T-helper 2 cell (primary cell): ENCODE measurements around the gene KRTAP11-1.

ENCODE experiments used
- DNase-seq, 5 experiments: peaks; one replicate each; pipeline versions ENCODE4 v3.0.0 to v3.0.0-alpha.2; 2012 to 2022
- total RNA-seq, 2 donors: gene quantifications; one replicate each; lab custom pipeline; 2026; lab: John Stamatoyannopoulos, UW

The KRTAP11-1 gene, protein sequence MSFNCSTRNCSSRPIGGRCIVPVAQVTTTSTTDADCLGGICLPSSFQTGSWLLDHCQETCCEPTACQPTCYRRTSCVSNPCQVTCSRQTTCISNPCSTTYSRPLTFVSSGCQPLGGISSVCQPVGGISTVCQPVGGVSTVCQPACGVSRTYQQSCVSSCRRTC
- total RNA-seq: 0 reads per million in 2 donors

DNA sequence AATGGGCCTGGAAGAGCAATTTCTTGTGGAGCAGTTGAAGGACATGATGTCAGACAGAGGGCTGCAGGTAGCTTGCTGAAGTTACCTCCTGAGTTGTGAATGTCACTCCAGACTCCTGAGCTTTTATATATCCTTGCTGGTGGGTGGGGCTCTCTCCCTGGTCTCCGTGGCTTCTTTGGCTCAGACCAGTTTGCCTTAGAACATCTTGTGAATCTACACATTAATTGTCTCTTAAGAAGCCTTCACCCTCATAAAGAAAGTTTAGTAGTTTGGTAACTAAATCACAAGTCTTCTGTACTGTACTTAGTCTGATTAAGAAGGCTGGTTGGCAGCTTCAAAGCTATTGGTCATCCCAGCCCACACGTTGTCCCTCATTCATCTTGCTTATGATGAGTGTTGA lies at the start of gene KRTAP11-1:
TSS of gene KRTAP11-1 (minus strand) at position 101 of the 400 bp plus-strand sequence. CDS start at position 45, 56 bp downstream.
- no peak for DNase-seq

DNA sequence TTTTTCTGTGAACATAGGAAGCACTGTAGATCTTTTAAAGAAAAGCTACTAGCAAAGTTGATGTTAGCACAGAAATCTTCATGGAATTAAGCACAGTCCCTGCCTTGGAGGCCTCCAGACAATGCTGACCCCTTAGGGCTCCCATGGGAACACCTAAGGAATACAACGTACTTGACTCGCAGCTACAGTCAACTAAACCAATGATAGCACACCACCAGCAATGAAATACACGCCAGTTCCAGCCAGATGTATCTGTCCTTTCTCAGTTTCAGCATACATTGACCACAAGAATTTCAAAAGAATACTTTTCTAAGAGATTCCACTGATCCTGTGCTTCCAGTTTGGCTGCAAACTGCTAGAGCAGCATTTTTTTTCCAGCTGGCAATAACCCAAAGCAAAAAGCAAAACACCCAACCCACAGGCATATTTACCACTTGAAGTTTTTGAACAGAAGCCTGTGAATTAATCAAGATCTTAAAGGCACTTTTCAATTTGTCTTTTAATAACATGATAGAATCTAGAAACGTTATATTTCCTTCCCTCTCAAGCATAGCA lies 42.8 kb upstream of the KRTAP11-1 start:
- DNase-seq: no peak

DNA sequence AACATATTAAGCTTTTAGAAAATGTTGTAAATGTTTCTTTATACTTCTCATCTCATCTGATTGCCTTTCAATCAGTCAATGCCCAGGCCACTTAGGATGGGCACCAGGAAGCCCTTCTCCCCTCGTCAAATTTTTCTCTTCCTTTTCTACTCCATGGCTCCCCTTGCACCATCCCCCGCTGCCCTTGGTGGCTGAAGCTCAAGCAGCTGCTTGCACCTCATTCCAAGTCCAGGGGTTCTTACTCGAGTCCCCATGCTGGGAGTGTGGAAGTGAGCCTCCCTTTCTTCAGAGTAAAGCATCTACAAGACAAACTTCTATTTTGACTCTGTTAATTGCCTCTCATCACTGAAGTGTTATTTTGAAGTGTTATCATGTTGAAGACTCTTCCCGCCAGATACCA lies 39.7 kb upstream of the KRTAP11-1 start:
- DNase-seq: no peak

DNA sequence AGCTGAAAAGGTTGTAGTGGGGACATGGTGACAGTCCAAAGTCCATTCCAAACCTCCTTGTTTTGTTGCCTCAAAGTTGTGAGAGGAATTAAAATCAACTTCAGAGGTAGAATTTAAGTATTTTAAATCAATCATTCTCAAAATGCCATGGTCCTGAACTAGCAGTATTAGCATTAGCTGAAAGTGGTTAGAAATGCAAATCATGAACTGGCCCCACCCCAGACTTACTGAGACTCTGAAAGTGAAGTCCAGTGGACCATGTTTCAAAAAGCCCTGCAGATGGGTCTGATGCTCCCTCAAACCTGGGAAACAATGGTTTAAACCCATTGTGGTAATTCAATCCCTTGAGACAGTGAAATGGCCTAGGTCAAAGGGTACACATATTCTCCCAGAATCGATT lies 36.2 kb upstream of the KRTAP11-1 start:
- no peak for DNase-seq

DNA sequence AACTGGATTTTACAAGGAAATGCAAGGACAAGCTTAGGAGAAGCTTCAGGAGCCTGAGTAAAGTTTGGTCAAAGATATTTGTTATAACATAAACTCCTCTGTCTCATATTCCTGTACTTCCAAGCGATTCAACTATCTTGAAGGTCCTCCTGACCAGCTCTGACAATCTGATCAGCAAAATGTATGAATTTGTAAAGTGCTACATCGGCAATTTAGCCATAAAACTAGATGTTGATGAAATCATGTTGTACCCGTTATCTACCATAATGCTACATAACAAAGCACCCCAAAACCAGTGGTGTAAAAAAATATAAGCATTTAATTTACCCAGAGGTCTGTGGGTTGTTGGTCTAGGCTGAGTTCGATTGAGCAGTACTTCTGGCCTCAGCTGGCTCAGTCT lies 19.5 kb upstream of the KRTAP11-1 start:
- no peak for DNase-seq

DNA sequence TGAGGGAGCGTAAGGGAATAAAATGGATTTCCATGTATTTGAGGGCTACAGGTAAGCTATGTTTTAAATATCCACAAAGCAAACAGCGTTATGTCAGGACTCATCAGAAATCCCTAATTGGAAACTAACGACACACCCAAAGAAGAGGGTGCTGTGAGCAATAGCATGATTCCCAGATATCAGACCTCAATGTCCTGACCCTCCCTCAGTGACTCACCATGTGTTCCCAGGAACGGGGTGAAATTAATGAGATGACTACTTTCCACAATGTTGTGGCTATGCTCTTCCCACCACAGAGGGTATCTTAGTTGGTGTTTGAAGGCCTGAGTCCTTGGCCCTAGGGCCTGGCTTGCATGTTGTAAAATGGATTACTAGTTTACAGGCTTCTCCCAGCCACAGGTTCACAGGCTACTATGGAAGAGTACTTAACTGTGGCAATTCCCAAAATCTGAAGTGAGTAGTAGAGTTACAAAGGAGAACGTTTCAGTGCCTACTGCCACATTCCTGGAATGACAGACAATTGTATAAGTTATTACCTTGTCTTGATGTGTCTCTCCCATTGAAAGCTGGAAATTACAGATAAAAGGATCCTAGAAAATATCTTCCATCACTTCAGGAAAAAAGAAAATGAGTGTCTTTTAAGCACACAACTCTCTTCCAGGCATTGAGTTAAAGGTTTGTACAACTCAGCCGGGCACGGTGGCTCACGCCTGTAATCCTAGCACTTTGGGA lies 1.7 kb upstream of the KRTAP11-1 start:
- DNase-seq: no peak

DNA sequence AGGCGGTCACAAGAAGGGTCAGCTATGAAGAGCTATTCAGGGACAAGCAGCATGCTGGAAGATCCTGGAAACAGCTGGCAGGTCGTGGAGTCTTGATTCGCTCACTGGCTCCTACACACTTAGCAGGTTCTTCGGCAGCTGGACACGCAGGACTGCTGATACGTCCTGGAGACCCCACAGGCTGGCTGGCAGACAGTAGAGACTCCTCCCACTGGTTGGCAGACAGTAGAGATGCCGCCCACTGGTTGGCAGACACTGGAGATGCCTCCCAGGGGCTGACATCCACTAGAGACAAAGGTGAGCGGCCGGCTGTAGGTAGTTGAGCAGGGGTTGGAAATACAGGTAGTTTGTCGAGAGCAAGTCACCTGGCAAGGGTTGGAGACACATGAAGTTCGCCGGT lies 466 bp downstream of the KRTAP11-1 start:
- no peak for DNase-seq

DNA sequence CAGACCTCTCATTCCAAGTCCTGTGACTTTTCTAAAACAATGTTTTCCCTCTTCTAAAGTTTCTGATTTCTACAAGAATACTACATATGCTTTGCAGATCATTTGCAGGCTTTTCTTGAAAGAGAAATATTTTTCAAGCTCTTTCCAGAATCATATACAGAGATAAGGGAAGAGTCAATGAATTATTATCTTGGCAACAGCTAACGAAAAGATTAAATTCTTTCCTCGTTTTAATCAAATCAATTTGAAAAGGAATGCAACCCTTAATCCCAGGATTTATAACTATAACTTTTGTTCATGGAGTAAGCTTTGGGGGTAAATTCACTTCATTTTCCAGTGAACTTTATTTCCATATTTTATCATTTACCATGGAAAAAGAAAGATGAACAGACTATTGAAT lies 6.9 kb downstream of the KRTAP11-1 start:
- no peak for DNase-seq

DNA sequence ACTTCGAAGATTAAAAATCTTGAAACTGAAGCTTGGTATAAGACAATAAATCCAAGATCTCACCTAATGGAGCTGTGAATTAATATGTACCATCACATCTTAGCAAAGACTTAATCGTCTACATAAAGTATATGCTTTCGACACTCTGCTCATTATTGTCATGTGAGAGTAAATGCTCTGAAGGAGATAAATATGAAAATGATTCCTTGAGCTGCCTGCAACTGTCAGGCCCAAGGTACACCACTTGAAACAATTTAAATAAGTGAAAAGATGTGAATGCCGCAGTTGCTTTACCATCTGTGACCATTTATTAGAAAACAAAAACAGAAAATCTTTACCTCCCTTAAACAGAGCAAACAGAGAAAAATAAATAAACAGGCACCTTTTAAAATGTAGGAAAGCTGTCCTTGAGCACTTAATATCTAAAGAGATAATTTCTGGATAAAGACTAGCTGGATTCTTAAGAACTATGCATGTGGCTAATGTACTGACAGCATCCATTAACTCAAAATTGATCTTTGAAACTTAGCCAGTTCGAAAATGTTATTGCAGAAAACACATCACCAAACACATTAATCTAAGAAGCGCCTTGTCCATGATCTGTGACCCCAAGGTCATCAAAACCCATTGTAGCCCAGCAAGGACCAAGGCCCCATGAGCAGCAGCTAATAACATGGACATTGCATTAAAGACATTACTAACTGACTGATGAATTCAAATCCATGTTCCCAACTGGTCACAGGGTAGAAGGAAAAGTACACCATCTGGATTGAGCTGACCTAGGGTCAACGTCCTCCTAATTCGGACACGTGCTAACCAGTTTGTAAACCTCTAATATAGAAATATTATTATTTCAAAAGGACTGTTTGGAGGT lies 33.5 kb downstream of the KRTAP11-1 start:
- no peak for DNase-seq

DNA sequence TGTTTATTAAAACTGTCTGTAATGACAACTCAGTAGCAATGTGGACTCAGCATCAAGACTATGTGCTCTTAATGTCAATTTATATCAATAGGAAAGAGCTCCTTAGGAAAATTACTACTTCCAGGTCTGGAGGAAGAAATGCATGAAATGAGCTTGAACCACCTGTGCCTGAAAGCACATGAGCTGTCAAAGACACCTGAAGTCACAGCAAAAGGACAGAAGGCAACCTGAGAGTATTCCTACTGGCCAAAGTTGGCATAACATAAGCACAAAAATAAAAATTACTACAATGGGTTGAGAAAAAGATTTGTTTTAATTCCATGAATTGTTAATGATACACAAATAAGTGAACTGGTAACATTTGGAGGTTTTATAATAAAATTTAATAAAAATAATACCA lies 38.4 kb downstream of the KRTAP11-1 start:
- DNase-seq: no peak

DNA sequence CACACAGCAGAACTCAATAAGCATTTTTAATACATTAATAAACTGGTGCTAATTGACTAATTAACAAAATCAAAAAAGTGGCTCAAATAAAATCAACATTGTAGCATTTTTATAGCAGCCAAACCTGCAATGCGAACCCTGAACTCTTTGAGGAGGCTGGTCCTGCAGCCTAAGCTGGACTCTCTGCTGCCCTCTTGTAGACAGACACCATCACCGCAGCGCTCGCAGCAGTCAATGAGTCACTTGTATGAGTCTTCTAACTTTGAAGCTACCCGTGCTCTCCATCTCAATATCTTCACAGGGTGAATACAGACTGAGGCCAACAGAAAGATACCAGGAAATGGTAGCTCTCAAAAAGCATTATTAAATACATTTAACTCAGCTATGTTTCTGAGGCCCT lies 42.1 kb downstream of the KRTAP11-1 start:
- peak in 2 of 5 experiments; percentile 9 to 82 for DNase-seq

DNA sequence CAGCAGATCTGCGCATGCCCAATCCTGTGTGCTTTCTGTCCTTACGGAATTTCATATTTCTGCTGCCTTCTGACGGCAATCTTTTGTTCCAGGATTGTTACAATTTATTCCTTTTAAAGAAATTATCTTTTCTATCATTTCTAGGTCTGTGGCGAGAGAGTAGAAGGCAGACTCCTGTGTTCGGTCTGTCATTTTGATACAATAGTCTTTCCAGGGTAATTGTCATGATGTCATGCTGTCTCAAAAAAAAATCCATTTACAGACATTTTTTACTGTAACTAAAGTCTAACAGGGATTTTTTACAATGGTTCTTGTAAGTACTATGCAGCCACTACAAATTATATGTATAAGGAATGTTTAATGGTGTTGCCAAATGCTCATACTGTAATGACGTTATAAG lies 42.8 kb downstream of the KRTAP11-1 start:
- DNase-seq: no peak

DNA sequence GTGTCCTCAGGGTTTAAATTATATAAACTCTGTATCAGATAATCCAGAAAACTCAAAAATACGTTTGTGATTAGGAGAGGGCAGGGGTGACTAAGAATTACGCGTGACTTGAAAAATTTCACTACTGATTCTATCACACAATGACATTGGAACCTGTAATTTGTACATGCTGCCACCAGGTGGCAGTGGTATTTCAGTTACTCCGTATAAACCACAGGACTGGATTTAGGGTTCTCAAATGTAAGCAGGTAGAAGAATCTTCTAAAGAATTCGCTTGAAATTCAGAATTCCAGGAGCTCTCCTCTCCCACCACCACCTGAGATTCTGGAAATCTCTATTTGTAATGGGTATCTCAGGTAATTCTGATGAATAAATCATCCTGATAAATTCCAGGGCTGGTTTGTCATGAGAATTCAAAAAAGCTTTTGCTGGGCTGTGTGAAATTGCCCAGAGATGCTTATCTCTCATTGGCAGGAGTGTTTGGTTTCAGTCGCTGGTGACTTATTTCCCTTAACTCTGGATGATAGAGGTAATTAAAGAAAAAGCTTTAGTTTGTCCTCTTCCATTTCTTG lies 50.1 kb downstream of the KRTAP11-1 start:
- peak in 3 of 5 experiments; percentile 7 to 57 (median 11) for DNase-seq
